Measurements from ENCODE around the gene TGFBR3.
"Not testable (repeated sequence)": the region's sequence is repeated elsewhere in the genome, so short reads cannot be mapped to it uniquely, and the experiment has no call there.

Gene TGFBR3

GRCh38 chr1:91672601-91673161, 213.3 kb downstream of the TGFBR3 start:
- DNase-seq = no peak

- DNase-seq = no peak
Measured at GRCh38 chr1:91670781-91671180, 215.2 kb downstream of the TGFBR3 start.

- DNase-seq = no peak
Measured at GRCh38 chr1:91669584-91670350, 216.2 kb downstream of the TGFBR3 start.

- DNase-seq = not testable (repeated sequence)
Measured at GRCh38 chr1:91666651-91667050, 219.3 kb downstream of the TGFBR3 start.

GRCh38 chr1:91661121-91661520, 224.8 kb downstream of the TGFBR3 start:
- DNase-seq = no peak

- DNase-seq = no peak
Measured at GRCh38 chr1:91660708-91661107, 225.2 kb downstream of the TGFBR3 start.

GRCh38 chr1:91655912-91656449, 230.0 kb downstream of the TGFBR3 start:
- no peak for DNase-seq

GRCh38 chr1:91653183-91653582, 232.8 kb downstream of the TGFBR3 start:
- DNase-seq = no peak

GRCh38 chr1:91651661-91652071, 234.3 kb downstream of the TGFBR3 start:
- peak; percentile 17 for DNase-seq

- no peak for DNase-seq
Measured at GRCh38 chr1:91651243-91651642, 234.7 kb downstream of the TGFBR3 start.

- DNase-seq = peak; percentile 30
Measured at GRCh38 chr1:91650764-91651163, 235.2 kb downstream of the TGFBR3 start.

GRCh38 chr1:91647061-91647460, 238.9 kb downstream of the TGFBR3 start:
- DNase-seq = no peak

GRCh38 chr1:91645031-91645430, 240.9 kb downstream of the TGFBR3 start:
- DNase-seq = no peak

GRCh38 chr1:91643431-91643830, 242.5 kb downstream of the TGFBR3 start:
- DNase-seq = no peak

GRCh38 chr1:91640877-91641526, 244.9 kb downstream of the TGFBR3 start:
- DNase-seq = no peak

GRCh38 chr1:91637539-91637994, 248.4 kb downstream of the TGFBR3 start:
- no peak for DNase-seq

- no peak for DNase-seq
Measured at GRCh38 chr1:91635763-91636162, 250.2 kb downstream of the TGFBR3 start.

GRCh38 chr1:91633438-91633837, 252.5 kb downstream of the TGFBR3 start:
- no peak for DNase-seq

GRCh38 chr1:91631718-91632330, 254.1 kb downstream of the TGFBR3 start:
- no peak for DNase-seq

- no peak for DNase-seq
Measured at GRCh38 chr1:91630803-91631202, 255.1 kb downstream of the TGFBR3 start.

Measured in NCI-H446 treated with DMSO at 0.1 percent for 48 hours (cell line).